NCI-H2081 treated with DMSO at 0.1 percent for 48 hours (cell line): ENCODE data around the gene SETBP1.

Experiments used
- DNase-seq: peaks from one replicate; lab custom pipeline; 2025; lab: John Stamatoyannopoulos, UW

Gene SETBP1

GRCh38 chr18:44973282-44973681 is 292.6 kb downstream of the SETBP1 start:
- DNase-seq = no peak

- no peak for DNase-seq
These were observed 293.5 kb downstream of the SETBP1 start for GRCh38 chr18:44974174-44974573.

GRCh38 chr18:44977856-44978255 is 297.2 kb downstream of the SETBP1 start:
- no peak for DNase-seq

DNA sequence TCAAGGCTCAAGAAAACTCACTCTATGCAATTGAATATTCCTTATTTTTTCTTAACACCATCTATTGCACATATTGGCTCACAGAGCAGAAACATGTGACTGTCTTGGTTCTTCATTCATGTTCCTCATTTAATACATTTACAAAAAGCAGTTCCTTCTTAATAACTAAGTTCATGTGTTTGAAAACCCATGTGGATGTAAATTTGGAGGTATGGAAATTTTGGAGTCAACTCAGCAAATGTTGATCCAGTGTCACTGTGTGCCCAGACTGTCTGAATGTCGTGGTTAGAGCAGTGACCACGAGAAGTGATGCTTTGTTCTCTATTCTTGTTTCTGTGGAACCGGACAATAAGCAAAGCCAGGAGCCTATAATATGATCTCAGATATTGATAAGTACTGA is 299.1 kb downstream of the SETBP1 start:
- DNase-seq = no peak

DNA sequence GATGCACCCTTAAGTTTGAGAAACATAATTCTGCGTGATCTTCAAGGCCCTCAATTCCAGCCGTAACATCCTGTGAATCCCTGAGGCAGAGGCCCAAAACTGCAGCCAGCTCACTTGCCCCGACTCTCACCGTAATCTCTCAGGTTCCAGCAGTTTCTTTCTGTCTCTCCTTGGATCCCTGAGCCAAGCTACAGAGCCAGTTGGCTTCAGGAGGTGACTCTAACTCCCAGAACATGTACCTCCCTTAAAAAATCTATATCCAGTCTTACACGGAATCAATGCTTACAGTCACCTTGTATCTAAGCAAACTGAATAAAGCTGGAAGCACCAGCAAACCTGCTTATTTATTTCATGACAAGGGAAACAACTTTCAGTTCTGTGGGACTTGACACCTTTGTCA is 300.4 kb downstream of the SETBP1 start:
- DNase-seq = no peak

DNA sequence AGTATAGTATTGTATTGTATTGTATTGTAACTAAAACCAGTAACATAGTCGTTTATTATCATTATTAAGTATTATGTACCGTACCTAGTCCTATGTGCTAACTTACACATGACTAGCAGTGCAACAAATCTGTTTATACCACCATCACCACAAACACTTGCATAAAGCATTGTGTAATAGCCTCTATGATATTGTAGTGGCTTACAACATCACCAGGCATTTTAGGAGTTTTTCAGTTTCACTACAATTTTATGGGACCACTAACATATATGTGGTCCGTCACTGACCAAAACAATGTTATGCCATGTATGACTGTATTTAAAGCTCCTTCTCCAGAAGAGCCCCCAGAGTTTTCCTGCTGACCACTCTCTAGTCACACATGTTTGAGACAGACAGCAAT is 306.2 kb downstream of the SETBP1 start:
- no peak for DNase-seq

- DNase-seq = no peak
These were observed 306.7 kb downstream of the SETBP1 start for GRCh38 chr18:44987371-44987770.

- DNase-seq = no peak
These were observed 308.3 kb downstream of the SETBP1 start for GRCh38 chr18:44988821-44989587.

DNA sequence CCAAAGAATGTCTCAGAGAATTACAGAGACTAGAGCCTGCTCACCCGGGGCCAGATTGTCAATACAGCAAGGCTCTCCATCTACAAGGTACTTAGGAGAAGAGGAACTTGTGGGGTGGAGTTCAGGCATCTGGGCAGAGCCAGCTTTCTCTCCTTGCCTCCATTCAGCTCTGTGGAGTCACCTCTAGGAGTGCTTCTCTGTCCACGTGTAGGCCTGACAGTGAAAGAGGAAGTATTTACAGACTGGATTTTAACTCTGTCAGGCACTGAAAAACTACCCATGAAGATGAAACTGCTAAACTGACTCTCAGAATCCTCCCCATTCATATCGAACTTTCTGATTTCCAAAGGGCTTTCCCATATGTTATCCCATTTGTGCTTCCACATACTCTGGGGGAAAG is 315.6 kb downstream of the SETBP1 start:
- DNase-seq = no peak

DNA sequence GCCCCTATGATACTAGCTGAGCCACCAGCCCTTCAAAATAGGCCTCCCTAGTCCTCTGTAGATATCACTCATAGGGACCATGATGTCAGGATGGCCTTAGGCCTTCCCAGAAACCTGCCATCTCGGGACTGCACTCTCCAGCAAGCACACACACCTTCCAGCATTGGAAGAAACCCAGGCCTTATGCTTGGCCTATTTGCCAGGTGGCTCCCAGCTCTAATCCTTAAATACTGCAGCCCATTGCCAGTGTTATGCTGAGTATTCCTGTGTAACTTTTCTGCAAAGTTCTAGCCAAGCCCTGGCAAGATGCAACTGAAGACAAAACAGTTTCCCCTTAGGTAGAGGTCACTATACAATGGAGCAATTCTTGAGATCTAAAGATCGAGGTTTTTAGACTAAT is 316.5 kb downstream of the SETBP1 start:
- DNase-seq = no peak

DNA sequence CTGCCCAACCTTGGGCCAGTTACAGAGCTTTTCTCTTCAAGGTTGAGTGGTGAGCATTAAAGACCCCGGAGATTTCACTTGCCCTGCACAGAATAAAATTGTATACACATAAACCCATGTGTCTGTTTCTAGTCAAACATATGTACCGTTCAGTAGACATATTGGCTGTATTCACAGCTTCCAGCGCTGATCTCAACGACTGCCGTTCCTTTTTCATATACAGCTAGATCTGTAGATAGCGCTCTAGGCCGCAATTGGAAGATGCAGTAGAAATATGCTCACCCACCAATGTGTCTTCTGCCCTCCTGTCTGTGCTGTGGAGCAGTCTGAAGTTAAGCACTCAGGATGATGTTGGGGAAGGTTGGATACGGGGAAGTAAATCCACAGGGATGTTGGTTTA is 317.7 kb downstream of the SETBP1 start:
- no peak for DNase-seq

- no peak for DNase-seq
These were observed 323.9 kb downstream of the SETBP1 start for GRCh38 chr18:45004546-45005080.

GRCh38 chr18:45006934-45007333 is 326.2 kb downstream of the SETBP1 start:
- DNase-seq = no peak

- DNase-seq = no peak
These were observed 326.8 kb downstream of the SETBP1 start for GRCh38 chr18:45007531-45007930.

GRCh38 chr18:45008694-45009413 is 328.2 kb downstream of the SETBP1 start:
- no peak for DNase-seq

DNA sequence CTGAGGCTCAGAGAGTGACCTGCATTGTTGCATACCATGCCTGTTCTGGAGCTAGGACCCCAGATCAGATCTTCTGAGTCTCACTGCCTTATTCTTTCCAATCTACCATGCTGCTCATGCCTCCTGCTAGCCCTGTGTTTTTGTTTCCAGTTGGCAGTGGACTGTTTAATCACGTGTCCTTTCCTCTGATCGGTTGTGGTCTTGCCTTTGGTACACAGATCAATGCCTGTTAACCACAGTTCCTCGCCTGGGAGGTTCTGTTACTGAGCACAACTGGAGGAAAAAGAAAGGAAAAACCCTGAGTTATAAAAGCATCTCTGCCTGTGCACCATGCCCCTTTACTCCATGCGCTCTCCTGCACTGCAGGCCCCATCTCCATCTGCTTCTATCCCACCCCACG is 329.1 kb downstream of the SETBP1 start:
- no peak for DNase-seq

DNA sequence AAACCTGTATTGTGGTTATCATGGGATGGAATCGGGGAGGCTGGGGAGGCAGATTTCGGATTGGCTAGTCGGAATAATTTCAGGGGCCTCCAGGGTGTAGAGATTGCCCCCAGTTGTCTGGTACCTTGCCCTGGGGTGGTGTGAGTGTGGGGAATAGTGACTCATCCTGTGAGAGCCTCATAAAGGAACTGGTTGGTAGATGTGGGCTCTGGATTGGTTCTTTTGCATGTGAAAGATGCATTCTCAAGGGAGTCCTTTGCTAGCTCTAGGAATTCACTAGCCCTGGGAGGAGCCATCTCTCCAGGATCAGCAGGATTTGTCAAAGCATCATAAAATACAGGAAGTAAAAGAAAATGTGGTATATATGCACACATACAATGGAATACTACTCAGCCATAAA is 331.6 kb downstream of the SETBP1 start:
- no peak for DNase-seq

DNA sequence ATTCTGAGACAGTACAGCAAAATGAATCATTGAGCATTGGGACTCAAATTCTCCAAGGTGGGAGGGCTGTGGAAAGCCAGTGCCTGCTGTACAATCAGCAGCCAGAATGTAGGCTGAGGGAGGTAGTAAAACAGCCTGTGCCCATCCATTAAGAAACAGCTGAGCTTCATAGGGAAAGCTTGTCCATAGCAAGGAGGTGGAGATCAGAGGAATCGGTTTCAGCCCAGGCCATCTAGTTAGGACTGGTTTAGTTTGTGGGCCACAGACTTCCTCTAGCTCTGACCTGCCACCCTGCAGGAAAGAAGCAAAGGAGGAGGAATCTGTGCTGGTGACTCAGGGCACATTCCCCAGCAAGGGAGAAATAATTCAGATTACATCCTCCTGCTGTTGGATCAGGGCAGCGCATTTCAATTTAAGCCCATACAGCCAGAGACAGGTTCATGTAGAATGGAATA is 333.4 kb downstream of the SETBP1 start:
- DNase-seq = peak; percentile 32

GRCh38 chr18:45015788-45016128 is 335.1 kb downstream of the SETBP1 start:
- no peak for DNase-seq

GRCh38 chr18:45019469-45019868 is 338.8 kb downstream of the SETBP1 start:
- no peak for DNase-seq

DNA sequence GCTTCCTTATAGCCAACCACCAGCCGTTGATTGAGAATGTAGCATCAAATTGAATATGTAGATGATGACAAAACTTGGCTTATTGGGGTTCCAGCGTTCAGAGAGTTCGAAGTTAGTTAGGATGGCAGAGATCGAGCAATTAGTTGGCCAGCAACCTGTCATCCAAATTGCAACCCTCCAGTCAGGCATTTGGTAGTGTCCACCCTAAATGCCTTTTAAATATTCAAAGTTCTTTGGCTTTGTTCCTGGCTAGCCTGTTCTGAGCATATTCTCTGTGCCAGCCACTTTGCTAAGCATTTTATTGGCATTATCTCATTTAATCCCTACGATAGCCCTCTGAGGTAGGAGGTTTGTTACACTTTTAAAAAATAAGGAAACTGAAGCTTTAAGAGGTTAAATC is 342.8 kb downstream of the SETBP1 start:
- no peak for DNase-seq

- no peak for DNase-seq
These were observed 343.8 kb downstream of the SETBP1 start for GRCh38 chr18:45024357-45025088.

DNA sequence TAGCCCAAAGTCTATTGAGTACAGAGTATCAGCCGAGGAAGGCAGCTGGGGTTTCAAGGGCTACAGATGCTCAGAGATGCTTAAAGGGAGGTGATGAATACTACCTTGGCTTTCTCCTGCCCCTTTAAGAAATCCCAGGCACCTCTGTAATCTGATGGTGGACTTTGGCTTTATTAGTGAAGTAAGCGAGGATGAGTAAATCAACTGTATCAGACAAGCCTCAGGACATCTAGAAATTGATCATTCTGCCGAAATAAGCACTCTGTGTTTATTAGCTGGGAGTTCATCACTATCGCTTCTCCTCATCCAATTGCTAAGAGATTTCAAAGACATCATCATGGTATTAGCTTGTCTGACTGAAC is 344.4 kb downstream of the SETBP1 start:
- DNase-seq = no peak
